Panc1 (cell line): ENCODE data around the gene CTDP1.

ENCODE experiments used
- CTCF ChIP-seq: fragments of 450-650 bp; IDR thresholded peaks from 2 replicates; pipeline ENCODE4 v1.5.1; 2017; ENCODE audit warnings: mild to moderate bottlenecking
- REST ChIP-seq, 2 experiments: IDR thresholded peaks; 2 replicates each; pipeline ENCODE4 v1.6.1; 2011 to 2012; ENCODE audit warnings: low read depth in 2 of 2, control low read depth in 1 of 2, low read length in 1 of 2, mild to moderate bottlenecking in 1 of 2, moderate library complexity in 1 of 2; ENCODE audit not compliant: insufficient read depth in 1 of 2

GRCh38 chr18:79697178-79697577 is 17.6 kb downstream of the CTDP1 start:
- TF ChIP-seq CTCF, result no peak
- TF ChIP-seq REST (IDR thresholded peaks at IDR 0.05; ENCODE audit: insufficient read depth in 1 of 2, low read depth in 2 of 2, low read length in 1 of 2), result no peak
